DMS153 (cell line): ENCODE results near the gene GNS.
"Not testable (repeated sequence)": the region's sequence is repeated elsewhere in the genome, so short reads cannot be mapped to it uniquely, and the experiment has no call there.

Source experiments
- DNase-seq: peaks from one replicate; lab custom pipeline; 2025; lab: John Stamatoyannopoulos, UW

Gene GNS

GRCh38 chr12:64696080-64696741 is 63.0 kb downstream of the GNS start:
- DNase-seq: no peak

DNA sequence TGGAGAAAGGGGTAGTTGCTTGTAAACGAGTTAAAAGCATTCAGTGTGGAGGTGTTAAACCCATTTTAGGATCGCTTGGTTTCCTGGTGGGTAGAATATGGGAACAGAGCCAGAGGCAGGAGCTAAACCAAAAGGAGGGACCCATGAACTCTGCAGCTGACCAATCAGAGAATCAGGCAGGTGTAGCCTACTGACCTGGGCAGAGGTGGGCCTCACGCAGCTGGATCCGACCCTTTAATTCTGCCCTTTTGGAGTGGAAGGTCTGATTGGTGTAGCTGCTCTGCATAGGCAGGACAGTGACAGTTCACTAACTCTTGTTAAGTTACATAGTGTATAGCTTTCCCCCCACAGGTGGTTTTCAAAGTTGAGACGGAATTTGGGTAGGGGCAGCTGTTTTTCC is 63.7 kb downstream of the GNS start:
- no peak for DNase-seq

- DNase-seq: no peak
Observed at GRCh38 chr12:64694130-64695040, 64.8 kb downstream of the GNS start.

- peak; percentile 73 for DNase-seq
Observed at GRCh38 chr12:64691795-64692583, 67.2 kb downstream of the GNS start.

GRCh38 chr12:64691227-64691794 is 67.9 kb downstream of the GNS start:
- DNase-seq: no peak

- DNase-seq: not testable (repeated sequence)
Observed at GRCh38 chr12:64690236-64690635, 69.0 kb downstream of the GNS start.

DNA sequence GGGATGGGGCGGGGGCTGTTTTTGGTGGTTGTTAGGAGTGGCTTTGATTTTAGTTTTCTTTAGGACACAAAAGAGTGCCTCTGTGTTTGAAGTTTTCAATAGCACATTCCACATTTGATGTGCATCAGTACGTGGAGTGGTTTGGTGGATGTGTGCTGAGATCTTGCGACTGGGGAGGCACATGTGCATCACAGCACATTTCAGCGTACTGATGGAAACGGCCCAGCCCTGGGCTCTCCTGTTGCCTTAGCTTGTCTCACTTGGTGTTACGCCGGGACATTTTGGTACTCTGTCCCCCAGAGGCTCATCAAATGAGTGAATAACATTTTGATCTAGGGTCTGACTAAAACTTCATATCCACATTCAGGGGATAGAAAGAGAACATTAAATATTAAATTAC is 70.5 kb downstream of the GNS start:
- no peak for DNase-seq

DNA sequence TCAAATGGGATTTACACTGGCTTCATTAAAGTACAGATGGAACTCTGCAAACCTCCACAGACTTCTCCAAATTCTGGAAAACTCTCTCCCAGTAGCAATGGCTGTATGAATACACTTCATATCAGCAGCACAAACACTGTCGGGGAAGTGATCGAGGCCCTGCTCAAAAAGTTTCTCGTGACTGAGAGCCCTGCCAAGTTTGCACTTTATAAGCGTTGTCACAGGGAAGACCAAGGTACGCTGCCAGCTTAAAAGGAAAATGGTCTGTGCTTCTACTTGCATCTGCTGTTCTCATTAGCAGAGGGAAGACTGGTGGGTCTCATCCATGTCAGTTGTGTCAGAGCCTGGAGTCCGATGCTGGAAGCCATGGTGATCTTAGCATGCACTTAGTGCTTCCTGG is 71.0 kb downstream of the GNS start:
- DNase-seq: no peak

DNA sequence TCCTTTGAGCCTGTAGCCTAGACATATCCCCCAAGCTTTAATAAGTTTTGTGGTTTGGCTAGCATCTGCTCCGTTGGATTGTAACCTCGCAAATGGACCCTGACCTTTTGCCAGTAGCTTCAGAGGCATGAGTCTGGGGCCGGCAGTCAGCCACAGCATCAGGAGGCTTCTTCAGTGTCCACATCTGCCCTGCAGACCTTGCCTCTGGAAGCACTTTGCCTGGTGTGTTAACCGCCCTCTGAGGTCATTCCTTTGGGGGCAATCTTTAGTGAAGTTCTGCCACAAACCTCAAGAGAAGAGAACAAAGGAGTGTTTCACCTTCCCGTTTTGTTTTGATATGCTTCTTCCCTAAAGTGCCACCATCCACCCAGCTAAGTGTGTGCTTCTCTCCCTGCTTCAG is 71.4 kb downstream of the GNS start:
- DNase-seq: no peak

DNA sequence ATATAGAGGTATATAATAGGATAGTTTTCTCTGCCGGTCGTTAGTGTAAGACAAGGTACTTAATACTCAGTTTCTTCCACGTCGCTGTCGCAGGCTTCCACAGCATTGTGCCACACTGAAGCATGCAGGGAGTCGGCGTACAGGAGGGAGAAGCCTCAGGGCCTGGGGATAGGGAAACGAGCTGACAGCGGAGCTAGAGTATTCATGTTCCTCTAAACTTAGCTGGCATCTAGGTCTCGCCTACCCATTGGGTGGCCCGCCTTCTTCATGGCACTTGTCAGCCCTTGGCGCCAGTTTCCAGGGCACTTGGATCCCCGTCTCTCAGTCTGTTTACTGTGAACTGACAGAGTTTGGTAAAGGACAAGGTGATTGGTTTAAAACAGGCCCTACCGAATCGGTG is 73.6 kb downstream of the GNS start:
- DNase-seq: no peak

GRCh38 chr12:64685050-64685449 is 74.2 kb downstream of the GNS start:
- no peak for DNase-seq

GRCh38 chr12:64683816-64684543 is 75.2 kb downstream of the GNS start:
- no peak for DNase-seq

DNA sequence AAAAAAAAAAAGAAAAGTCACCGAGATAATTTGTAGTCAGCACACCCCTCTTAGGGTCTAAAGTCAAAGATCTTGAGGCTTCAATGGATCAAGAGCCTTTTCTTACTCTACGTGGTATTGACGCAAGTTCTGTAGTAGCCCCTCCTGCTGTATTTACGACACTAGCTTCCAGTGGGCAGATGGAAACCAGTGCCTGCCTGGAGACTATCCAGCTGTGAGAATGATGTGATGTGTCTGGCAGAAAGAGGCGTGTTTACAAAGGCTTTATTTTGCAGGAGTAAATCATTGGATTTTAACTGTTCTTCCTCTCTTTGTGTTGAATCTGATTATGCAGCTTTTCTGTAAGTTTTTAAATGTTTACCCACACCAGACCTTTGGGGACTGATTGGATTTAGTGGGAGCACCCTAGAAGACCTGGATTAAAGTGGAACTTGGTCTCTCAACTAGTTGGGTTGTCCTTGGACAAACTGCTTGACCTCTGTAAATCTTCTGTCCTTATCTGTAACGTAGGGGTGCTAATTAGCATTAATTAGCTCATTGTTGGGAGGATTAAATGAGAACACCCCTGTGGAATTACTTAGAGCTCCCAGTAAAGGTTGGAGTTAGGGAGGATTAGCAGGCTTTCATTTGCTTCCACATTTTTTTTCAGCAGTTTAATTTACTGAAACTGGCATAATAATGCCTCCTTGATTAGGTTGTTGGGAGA is 76.5 kb downstream of the GNS start:
- no peak for DNase-seq

- no peak for DNase-seq
Observed at GRCh38 chr12:64681200-64682052, 77.8 kb downstream of the GNS start.

GRCh38 chr12:64680235-64680634 is 79.0 kb downstream of the GNS start:
- DNase-seq: no peak

GRCh38 chr12:64679487-64680001 is 79.7 kb downstream of the GNS start:
- peak; percentile 47 for DNase-seq

DNA sequence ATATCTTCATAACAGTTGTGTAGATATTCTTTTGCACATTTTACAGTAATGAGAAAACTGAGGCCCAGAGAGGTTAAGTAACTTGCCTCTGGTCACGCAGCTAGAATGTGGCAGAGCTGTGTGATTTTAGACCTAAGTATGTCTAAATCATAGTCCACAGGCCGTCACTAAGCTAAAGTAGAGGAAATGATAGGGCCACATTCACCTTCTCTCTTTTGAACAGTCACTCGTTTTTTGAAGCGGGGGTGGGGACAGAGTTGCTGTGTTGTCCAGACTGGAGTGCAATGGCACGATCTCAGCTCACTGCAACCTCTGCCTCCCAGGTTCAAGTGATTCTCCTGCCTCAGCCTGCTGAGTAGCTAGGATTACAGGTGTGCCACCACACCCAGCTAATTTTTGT is 80.4 kb downstream of the GNS start:
- DNase-seq: no peak

DNA sequence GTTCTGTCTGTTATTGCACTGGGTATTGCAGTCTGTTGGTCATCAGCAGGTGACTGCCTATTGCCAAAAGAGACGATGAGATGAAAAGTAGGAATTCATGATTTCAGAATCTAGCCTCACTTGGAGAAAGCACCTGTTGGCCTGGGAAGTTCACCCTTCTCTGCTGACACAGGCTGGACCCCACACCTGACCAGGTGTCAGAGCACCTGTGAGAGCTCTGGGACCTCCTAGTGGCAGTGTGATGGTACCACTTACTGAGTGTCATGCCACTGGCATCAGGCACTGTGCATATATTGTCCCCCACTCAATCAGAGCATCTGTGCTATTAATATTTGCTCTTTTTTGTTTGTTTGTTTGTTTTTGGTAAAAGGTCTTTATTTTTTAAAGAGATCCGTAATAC is 81.0 kb downstream of the GNS start:
- peak; percentile 18 for DNase-seq

DNA sequence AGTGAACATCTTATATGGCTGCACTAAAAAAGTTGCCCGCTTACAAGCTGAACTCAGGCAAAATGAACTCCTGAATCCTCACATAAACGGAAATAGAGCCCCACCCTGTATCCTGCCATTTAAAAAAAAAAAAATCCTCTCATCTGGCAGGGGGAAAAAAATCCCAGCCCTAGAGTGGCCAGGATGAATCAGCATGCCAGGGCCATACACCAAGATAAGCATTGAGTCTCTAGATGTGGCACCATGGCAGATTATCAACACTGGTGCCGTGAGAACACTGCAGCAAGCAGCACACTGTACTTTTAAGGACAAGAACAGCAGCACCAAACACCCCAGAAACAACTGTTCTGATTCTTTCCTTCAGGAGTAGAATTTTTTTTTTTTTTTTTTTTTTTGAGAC is 83.4 kb downstream of the GNS start:
- no peak for DNase-seq
